PC-3 (cell line): ENCODE measurements around the gene FAM184A.

Experiments used
- CTCF ChIP-seq: fragments of 300-600 bp; sonication (generic); conservative IDR thresholded peaks from 2 replicates; pipeline ENCODE4 v1.5.1; 2017; ENCODE audit warnings: antibody characterized with exemption, low read depth, mild to moderate bottlenecking, low read length
- EZH2 ChIP-seq: fragments of 300-600 bp; sonication (generic); IDR thresholded peaks from one replicate; pipeline ENCODE4 v1.6.1; 2017; ENCODE audit warnings: antibody characterized with exemption, mild to moderate bottlenecking, low read length; ENCODE audit not compliant: unreplicated experiment
- EZH2phosphoT487 ChIP-seq: fragments of 300-600 bp; sonication (generic); IDR thresholded peaks from 2 replicates; pipeline ENCODE4 v1.6.1; 2018; ENCODE audit warnings: mild to moderate bottlenecking, antibody characterized with exemption, low read length, borderline replicate concordance

GRCh38 chr6:119110601-119111548 is 32.4 kb upstream of the FAM184A start:
- TF ChIP-seq CTCF: peak; percentile 73
- no peak for TF ChIP-seq EZH2
- TF ChIP-seq EZH2phosphoT487: no peak
